Mucosa of descending colon (tissue), 3 donors: ENCODE data around the gene ANO3. TPM values are rescaled to one million over a fixed set of nuclear protein-coding genes. Genes with fewer than 3 reads are reported as not detected.

ENCODE experiments used
- ATAC-seq: fragments of 200-7000 bp; cut with Tn5 transposase; one replicate; pipeline ENCODE4 v1.9.1; 2020; ENCODE audit warnings: mild to moderate bottlenecking, moderate library complexity
- DNase-seq, 3 donors: peaks; one replicate each; pipeline ENCODE4 v3.0.0-alpha.2; 2020
- H3K36me3 ChIP-seq: fragments of 200-600 bp; one replicate; pipeline ENCODE4 v1.8.0; 2021; ENCODE audit warnings: low read depth, mild to moderate bottlenecking
- H3K4me1 ChIP-seq: fragments of 200-600 bp; one replicate; pipeline ENCODE4 v1.8.0; 2021; ENCODE audit warnings: low read depth, mild to moderate bottlenecking
- H3K4me3 ChIP-seq: fragments of 200-600 bp; one replicate; pipeline ENCODE4 v1.8.0; 2021; ENCODE audit warnings: mild to moderate bottlenecking
- H3K9me3 ChIP-seq: fragments of 200-600 bp; one replicate; pipeline ENCODE4 v1.8.0; 2021; ENCODE audit warnings: mild to moderate bottlenecking
- CTCF ChIP-seq: fragments of 200-600 bp; IDR thresholded peaks from one replicate; pipeline ENCODE4 v1.8.0; 2022; ENCODE audit warnings: antibody characterized with exemption, mild to moderate bottlenecking
- intact Hi-C, 2 donors: fragments of 100-400 bp; cut with DNase I in 1 of 2; cut with micrococcal nuclease in 1 of 2; formaldehyde crosslinking; loops; one replicate each; pipeline versions ENCODE4 v1.11.0 to v1.11.1; 2022; cut with DNase I, micrococcal nuclease
- total RNA-seq, 3 donors: library from RNA; stranded (reverse); fragmentation: NEBNext Ultra II Directional in 2 of 3; extraction: Animal tissue kit (Norgen Biotek cat#: 25700) in 2 of 3; gene quantifications; one replicate each; pipeline versions ENCODE4 v1.2.1 to v1.2.4, GENCODE V29; 2021 to 2023
- donor health status: DM: no; HTN: no; CAD: no; lungs with moderate emphysema.
- donor health status: DM: no; HTN: no; CAD: no.
- donor health status: DM: no; HTN: yes; CAD: no.

The ANO3 gene
- total RNA-seq, 3 donors from 2014 or later: 0.31 to 1.3 (median 0.35) TPM

GRCh38 chr11:26662916-26663315, 331.0 kb downstream of the ANO3 start:
- intact Hi-C loops: no loop called here
- no peak for ATAC-seq

GRCh38 chr11:26665036-26665435, 333.1 kb downstream of the ANO3 start:
- Histone ChIP-seq H3K4me1 (no peaks in the 10 kb centered on the region), H3K36me3 (no peaks in the 10 kb centered on the region), H3K4me3 (no peak overlapping the region), H3K9me3 (no peaks in the 10 kb centered on the region)
- intact Hi-C loops: no loop called here
- TF ChIP-seq CTCF: no peak
- ATAC-seq (no peak), DNase-seq (no peak)

More at GRCh38 chr11:26662916-26663315, 331.0 kb downstream of the ANO3 start:
- Histone ChIP-seq H3K9me3 (no peaks in the 10 kb centered on the region), H3K4me3 (no peak overlapping the region), H3K4me1 (no peaks in the 10 kb centered on the region), H3K36me3 (no peaks in the 10 kb centered on the region)
- DNase-seq: no peak
- TF ChIP-seq CTCF: no peak

GRCh38 chr11:26665946-26666345, 334.0 kb downstream of the ANO3 start:
- Histone ChIP-seq H3K4me1 (no peaks in the 10 kb centered on the region), H3K9me3 (no peaks in the 10 kb centered on the region), H3K36me3 (no peaks in the 10 kb centered on the region), H3K4me3 (no peak overlapping the region)
- DNase-seq: no peak
- ATAC-seq: no peak
- TF ChIP-seq CTCF: no peak
- intact Hi-C loops: no loop called here

- ATAC-seq (no peak), DNase-seq (no peak)
- intact Hi-C loops: no loop called here
- H3K9me3 ChIP-seq: no peaks in the 10 kb centered on the region
- no peak overlapping the region for H3K4me3 ChIP-seq
- TF ChIP-seq CTCF: no peak
- no peaks in the 10 kb centered on the region for H3K4me1 ChIP-seq
- H3K36me3 ChIP-seq: no peaks in the 10 kb centered on the region
Observed at GRCh38 chr11:26675233-26675928, 343.5 kb downstream of the ANO3 start.

GRCh38 chr11:26676641-26677040, 344.7 kb downstream of the ANO3 start:
- Histone ChIP-seq H3K9me3 (no peaks in the 10 kb centered on the region), H3K4me3 (no peak overlapping the region), H3K4me1 (no peaks in the 10 kb centered on the region), H3K36me3 (no peaks in the 10 kb centered on the region)
- no peak for TF ChIP-seq CTCF
- ATAC-seq: no peak
- intact Hi-C loops: no loop called here
- no peak for DNase-seq

- intact Hi-C loops: no loop called here
- no peak for ATAC-seq
- H3K4me3 ChIP-seq: no peak overlapping the region
Observed at GRCh38 chr11:26677566-26677965, 345.6 kb downstream of the ANO3 start.

More at GRCh38 chr11:26677566-26677965, 345.6 kb downstream of the ANO3 start:
- H3K4me1 ChIP-seq: no peaks in the 10 kb centered on the region
- no peak for DNase-seq
- TF ChIP-seq CTCF: no peak
- no peaks in the 10 kb centered on the region for H3K36me3 ChIP-seq
- no peaks in the 10 kb centered on the region for H3K9me3 ChIP-seq
